ENCODE results near the gene MILR1.

MILR1 gene

GRCh38 chr17:64506576-64507412 is 57.9 kb downstream of the MILR1 start, which contains the start of gene CEP95:
TSS of gene CEP95 (plus strand) at chr17:64506977. CDS start at chr17:64507098, 121 bp downstream.
- DNase-seq (ENCODE audit: low read depth) = peak; percentile 99
- TF ChIP-seq CTCF (IDR thresholded peaks at IDR 0.05; ENCODE audit: low read length, missing control alignments) = no peak
- H3K4me3 ChIP-seq (replicated peaks; ENCODE audit: low read depth, low read length) = peak within 1 kb of the TSS; percentile 100

GRCh38 chr17:64507413-64507782 is 58.5 kb downstream of the MILR1 start:
- peak overlapping the region; percentile 100 for H3K4me3 ChIP-seq (replicated peaks; ENCODE audit: low read depth, low read length)
- DNase-seq (ENCODE audit: low read depth) = peak; percentile 81
- peak; percentile 60 for TF ChIP-seq CTCF (IDR thresholded peaks at IDR 0.05; ENCODE audit: low read length, missing control alignments)

GRCh38 chr17:64508683-64509082 is 59.8 kb downstream of the MILR1 start:
- H3K4me3 ChIP-seq (replicated peaks; ENCODE audit: low read depth, low read length) = peak overlapping the region; percentile 100
- no peak for TF ChIP-seq CTCF (IDR thresholded peaks at IDR 0.05; ENCODE audit: low read length, missing control alignments)
- no peak for DNase-seq (ENCODE audit: low read depth)

GRCh38 chr17:64509179-64509578 is 60.3 kb downstream of the MILR1 start:
- no peak for DNase-seq (ENCODE audit: low read depth)
- no peak for TF ChIP-seq CTCF (IDR thresholded peaks at IDR 0.05; ENCODE audit: low read length, missing control alignments)
- no peak overlapping the region for H3K4me3 ChIP-seq (replicated peaks; ENCODE audit: low read depth, low read length)

- H3K4me3 ChIP-seq (replicated peaks; ENCODE audit: low read depth, low read length) = no peak overlapping the region
- TF ChIP-seq CTCF (IDR thresholded peaks at IDR 0.05; ENCODE audit: low read length, missing control alignments) = no peak
- no peak for DNase-seq (ENCODE audit: low read depth)
Observed at GRCh38 chr17:64515419-64515818, 66.5 kb downstream of the MILR1 start.

GRCh38 chr17:64515829-64516228 is 66.9 kb downstream of the MILR1 start:
- no peak for TF ChIP-seq CTCF (IDR thresholded peaks at IDR 0.05; ENCODE audit: low read length, missing control alignments)
- no peak for DNase-seq (ENCODE audit: low read depth)
- no peak overlapping the region for H3K4me3 ChIP-seq (replicated peaks; ENCODE audit: low read depth, low read length)

Data from fibroblast of pulmonary artery (primary cell).